ENCODE results near the gene ARHGAP31.

GRCh38 chr3:119453822-119454221, 159.6 kb downstream of the ARHGAP31 start:
- TF ChIP-seq, protein P1, sequence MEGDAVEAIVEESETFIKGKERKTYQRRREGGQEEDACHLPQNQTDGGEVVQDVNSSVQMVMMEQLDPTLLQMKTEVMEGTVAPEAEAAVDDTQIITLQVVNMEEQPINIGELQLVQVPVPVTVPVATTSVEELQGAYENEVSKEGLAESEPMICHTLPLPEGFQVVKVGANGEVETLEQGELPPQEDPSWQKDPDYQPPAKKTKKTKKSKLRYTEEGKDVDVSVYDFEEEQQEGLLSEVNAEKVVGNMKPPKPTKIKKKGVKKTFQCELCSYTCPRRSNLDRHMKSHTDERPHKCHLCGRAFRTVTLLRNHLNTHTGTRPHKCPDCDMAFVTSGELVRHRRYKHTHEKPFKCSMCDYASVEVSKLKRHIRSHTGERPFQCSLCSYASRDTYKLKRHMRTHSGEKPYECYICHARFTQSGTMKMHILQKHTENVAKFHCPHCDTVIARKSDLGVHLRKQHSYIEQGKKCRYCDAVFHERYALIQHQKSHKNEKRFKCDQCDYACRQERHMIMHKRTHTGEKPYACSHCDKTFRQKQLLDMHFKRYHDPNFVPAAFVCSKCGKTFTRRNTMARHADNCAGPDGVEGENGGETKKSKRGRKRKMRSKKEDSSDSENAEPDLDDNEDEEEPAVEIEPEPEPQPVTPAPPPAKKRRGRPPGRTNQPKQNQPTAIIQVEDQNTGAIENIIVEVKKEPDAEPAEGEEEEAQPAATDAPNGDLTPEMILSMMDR (IDR thresholded peaks at IDR 0.05) = no peak
- TF ChIP-seq POLR2A (IDR thresholded peaks at IDR 0.05) = no peak
